Transverse colon (tissue), 4 donors: ENCODE measurements around the gene DOC2B. TPM values are rescaled to one million over a fixed set of nuclear protein-coding genes. Genes with fewer than 3 reads are reported as not detected.

Source experiments
- DNase-seq: peaks from one replicate; pipeline ENCODE4 v3.0.0-alpha.2; 2019
- H3K27ac ChIP-seq, 4 donors: fragments of 200-600 bp; sonication (generic); 2 replicates each; pipeline ENCODE4 v1.5.1; 2016 to 2018; ENCODE audit warnings: inconsistent platforms in 4 of 4
- H3K27me3 ChIP-seq: fragments of 200-600 bp; sonication (generic); 2 replicates; pipeline ENCODE4 v1.5.1; 2017; ENCODE audit warnings: inconsistent platforms
- H3K36me3 ChIP-seq, 4 donors: fragments of 200-600 bp; sonication (generic); 2 replicates each; pipeline ENCODE4 v1.5.1; 2017 to 2019; ENCODE audit warnings: inconsistent platforms in 4 of 4
- H3K4me1 ChIP-seq, 4 donors: fragments of 200-600 bp; sonication (generic); 2 replicates each; pipeline ENCODE4 v1.5.1; 2017 to 2020; ENCODE audit warnings: inconsistent platforms in 4 of 4
- H3K4me3 ChIP-seq, 4 donors: fragments of 200-600 bp; sonication (generic); 1 replicate in 1 of 4; 2 replicates in 3 of 4; pipeline versions ENCODE4 v1.5.1 to v1.6.1; 2017 to 2019; ENCODE audit warnings: inconsistent platforms in 4 of 4
- H3K9me3 ChIP-seq, 2 donors: fragments of 200-600 bp; sonication (generic); 2 replicates each; pipeline ENCODE4 v1.5.1; 2017 to 2019; ENCODE audit warnings: inconsistent platforms in 2 of 2
- CTCF ChIP-seq, 5 experiments: fragments of 200-600 bp in 3 of 5; fragments of 450-650 bp in 2 of 5; sonication (generic) in 3 of 5; IDR thresholded peaks; 1 replicate in 2 of 5; 2 replicates in 3 of 5; pipeline ENCODE4 v1.5.1; 2016 to 2017; ENCODE audit warnings: antibody characterized with exemption in 5 of 5, inconsistent platforms in 3 of 5, mild to moderate bottlenecking in 2 of 5, moderate library complexity in 1 of 5
- EP300 ChIP-seq: sonication (generic); formaldehyde crosslinking; IDR thresholded peaks from one replicate; pipeline ENCODE4 v1.6.1; 2017; ENCODE audit warnings: antibody characterized with exemption, low read depth
- POLR2A ChIP-seq: fragments of 450-650 bp; IDR thresholded peaks from one replicate; pipeline ENCODE4 v1.6.1; 2016; ENCODE audit warnings: antibody characterized with exemption, mild to moderate bottlenecking, moderate library complexity
- POLR2AphosphoS5 ChIP-seq, 3 donors: sonication (generic); formaldehyde crosslinking; IDR thresholded peaks; one replicate each; pipeline ENCODE4 v1.6.1; 2016; ENCODE audit warnings: antibody characterized with exemption in 3 of 3
- WGBS, 2 donors: methylation state at CpG; one replicate each; pipeline ENCODE4 v1.1.5; 2018; ENCODE audit warnings: low coverage in 1 of 2; 5-methylcytosine and 5-hydroxymethylcytosine counted together
- in situ Hi-C, 4 donors: fragments of 200-750 bp; cut with MboI; loops; one replicate each; pipeline versions ENCODE4 v1.15.0 to v1.15.1; 2017; ENCODE audit warnings: low sequenced_read_pairs in 3 of 4, low pct_ligation_motif_present in 1 of 4, low pct_unique_long_range_greater_than_20kb in 1 of 4
- intact Hi-C: fragments of 100-400 bp; cut with DNase I; formaldehyde crosslinking; loops from one replicate; pipeline ENCODE4 v1.15.1; 2023; ENCODE audit warnings: low total_unique reads
- total RNA-seq, 4 donors: library from RNA; depleted of rRNA; stranded (reverse); fragments of >200 nt; gene quantifications; one replicate each; pipeline ENCODE4 v1.1.0, GENCODE V29; 2016

The DOC2B gene
- total RNA-seq, 4 donors from 2014 or later = 1.8 to 11.6 (median 2.6) TPM

- H3K9me3 ChIP-seq = no peaks in the 10 kb centered on the region
- WGBS, 2 donors = 91% methylated on average over 13 of the region's 14 CpGs; no CpG with 5 or more reads in 1 of the 2 donors
- in situ Hi-C loops (no loop called here), intact Hi-C loops (no loop called here)
- no peaks in the 10 kb centered on the region for H3K36me3 ChIP-seq
- no peak for DNase-seq
- no peak overlapping the region for H3K27ac ChIP-seq
- H3K4me3 ChIP-seq = no peak overlapping the region
- TF ChIP-seq POLR2AphosphoS5 (IDR thresholded peaks at IDR 0.05) (no peak), CTCF (IDR thresholded peaks at IDR 0.05) (no peak), EP300 (no peak), POLR2A (no peak)
- H3K4me1 ChIP-seq = no peaks in the 10 kb centered on the region
- no peaks in the 10 kb centered on the region for H3K27me3 ChIP-seq
Observed at GRCh38 chr17:165939-166338, 15.5 kb downstream of the DOC2B start.

- DNase-seq = peak; percentile 25
- 66% methylated on average over 16 of the region's 16 CpGs; no CpG with 5 or more reads in 1 of the 2 donors for WGBS, 2 donors
- H3K27me3 ChIP-seq = no peaks in the 10 kb centered on the region
- TF ChIP-seq EP300 = no peak
- peak in 4 of 5 experiments; percentile 13 to 40 (median 27) for TF ChIP-seq CTCF (IDR thresholded peaks at IDR 0.05)
- no peak for TF ChIP-seq POLR2A
- TF ChIP-seq POLR2AphosphoS5 (IDR thresholded peaks at IDR 0.05) = no peak
- H3K9me3 ChIP-seq = no peaks in the 10 kb centered on the region
- H3K36me3 ChIP-seq = no peaks in the 10 kb centered on the region
- in situ Hi-C loops (no loop called here), intact Hi-C loops (no loop called here)
- H3K27ac ChIP-seq = no peak overlapping the region
- no peaks in the 10 kb centered on the region for H3K4me1 ChIP-seq
- no peak overlapping the region for H3K4me3 ChIP-seq
Observed at GRCh38 chr17:164303-165235, 16.9 kb downstream of the DOC2B start.

- TF ChIP-seq POLR2AphosphoS5 (IDR thresholded peaks at IDR 0.05) (no peak), CTCF (IDR thresholded peaks at IDR 0.05) (no peak), POLR2A (no peak), EP300 (no peak)
- no peak for DNase-seq
- Histone ChIP-seq H3K4me3 (no peak overlapping the region), H3K27ac (no peak overlapping the region), H3K4me1 (no peaks in the 10 kb centered on the region), H3K27me3 (no peaks in the 10 kb centered on the region), H3K9me3 (no peaks in the 10 kb centered on the region), H3K36me3 (no peaks in the 10 kb centered on the region)
- in situ Hi-C loops = no loop called here
- 83 to 93% methylated on average over 3 to 11 of the region's 11 CpGs for WGBS, 2 donors
- intact Hi-C loops = no loop called here
Observed at GRCh38 chr17:163514-164098, 17.8 kb downstream of the DOC2B start.

- no peak for TF ChIP-seq POLR2AphosphoS5 (IDR thresholded peaks at IDR 0.05)
- no peak for TF ChIP-seq POLR2A
- TF ChIP-seq CTCF (IDR thresholded peaks at IDR 0.05) = no peak
- TF ChIP-seq EP300 = no peak
- no peaks in the 10 kb centered on the region for H3K4me1 ChIP-seq
- H3K27me3 ChIP-seq = no peaks in the 10 kb centered on the region
- H3K9me3 ChIP-seq = no peaks in the 10 kb centered on the region
- intact Hi-C loops = no loop called here
- no peak for DNase-seq
- in situ Hi-C loops = no loop called here
- no peak overlapping the region for H3K27ac ChIP-seq
- no peaks in the 10 kb centered on the region for H3K36me3 ChIP-seq
- 51% methylated on average over 11 of the region's 11 CpGs; no CpG with 5 or more reads in 1 of the 2 donors for WGBS, 2 donors
- no peak overlapping the region for H3K4me3 ChIP-seq
Observed at GRCh38 chr17:162689-163088, 18.8 kb downstream of the DOC2B start.
